DND-41 (cell line): ENCODE results near the gene TRIL.

Source experiments
- ATAC-seq: fragments of 200-7000 bp; cut with Tn5 transposase; 3 replicates; pipeline ENCODE4 v1.9.1; 2021; ENCODE audit warnings: low read depth; ENCODE audit not compliant: insufficient read depth
- DNase-seq: peaks from one replicate; pipeline ENCODE4 v3.0.0-alpha.2; 2020
- H2AFZ ChIP-seq: 2 replicates; pipeline ENCODE4 v1.6.0; 2012; ENCODE audit warnings: low read depth, low read length
- H3K27ac ChIP-seq: 2 replicates; pipeline ENCODE4 v1.5.1; 2012; ENCODE audit warnings: low read length, inconsistent platforms
- H3K27me3 ChIP-seq: fragments of 200-600 bp; sonication (generic); 2 replicates; pipeline ENCODE4 v1.6.0; 2012; ENCODE audit warnings: low read length, mild to moderate bottlenecking, inconsistent platforms; ENCODE audit not compliant: insufficient read depth, poor library complexity
- H3K36me3 ChIP-seq: 2 replicates; pipeline ENCODE4 v1.5.1; 2012; ENCODE audit warnings: low read length, inconsistent platforms; ENCODE audit not compliant: insufficient read depth
- H3K4me1 ChIP-seq: 2 replicates; pipeline ENCODE4 v1.5.1; 2012; ENCODE audit warnings: mild to moderate bottlenecking, low read length; ENCODE audit not compliant: insufficient read depth
- H3K4me2 ChIP-seq: 2 replicates; pipeline ENCODE4 v1.6.0; 2012; ENCODE audit warnings: mild to moderate bottlenecking, moderate library complexity, low read length, inconsistent platforms; ENCODE audit not compliant: insufficient read depth
- H3K4me3 ChIP-seq, 2 experiments: fragments of 200-600 bp in 1 of 2; shearing (Covaris generic) in 1 of 2; 2 replicates each; pipeline ENCODE4 v1.5.1; 2012 to 2016; ENCODE audit warnings: inconsistent platforms in 2 of 2, low read length in 2 of 2, mild to moderate bottlenecking in 2 of 2, low read depth in 1 of 2, moderate library complexity in 1 of 2
- H3K79me2 ChIP-seq: 2 replicates; pipeline ENCODE4 v1.6.0; 2012; ENCODE audit warnings: low read length, inconsistent platforms; ENCODE audit not compliant: insufficient read depth
- H3K9ac ChIP-seq: 2 replicates; pipeline ENCODE4 v1.6.0; 2012; ENCODE audit warnings: low read depth, mild to moderate bottlenecking, inconsistent platforms, low read length, moderate library complexity
- H3K9me3 ChIP-seq: 2 replicates; pipeline ENCODE4 v1.5.1; 2012; ENCODE audit warnings: low read length, moderate library complexity, mild to moderate bottlenecking, inconsistent platforms; ENCODE audit not compliant: insufficient read depth, severe bottlenecking
- H4K20me1 ChIP-seq: 2 replicates; pipeline ENCODE4 v1.6.0; 2012; ENCODE audit warnings: low read length; ENCODE audit not compliant: insufficient read depth
- EZH2 ChIP-seq: IDR thresholded peaks from 3 replicates; pipeline ENCODE4 v1.6.1; 2012; ENCODE audit warnings: borderline replicate concordance, low read depth, mild to moderate bottlenecking, moderate library complexity, low read length, inconsistent platforms; ENCODE audit not compliant: severe bottlenecking
- TF ChIP-seq, protein P1 (sequence below): IDR thresholded peaks from 2 replicates; pipeline ENCODE4 v1.5.1; 2012; ENCODE audit warnings: borderline replicate concordance, low read length, moderate library complexity, mild to moderate bottlenecking; ENCODE audit not compliant: poor library complexity, severe bottlenecking; ENCODE audit errors: extremely low read depth

The TRIL gene

DNA sequence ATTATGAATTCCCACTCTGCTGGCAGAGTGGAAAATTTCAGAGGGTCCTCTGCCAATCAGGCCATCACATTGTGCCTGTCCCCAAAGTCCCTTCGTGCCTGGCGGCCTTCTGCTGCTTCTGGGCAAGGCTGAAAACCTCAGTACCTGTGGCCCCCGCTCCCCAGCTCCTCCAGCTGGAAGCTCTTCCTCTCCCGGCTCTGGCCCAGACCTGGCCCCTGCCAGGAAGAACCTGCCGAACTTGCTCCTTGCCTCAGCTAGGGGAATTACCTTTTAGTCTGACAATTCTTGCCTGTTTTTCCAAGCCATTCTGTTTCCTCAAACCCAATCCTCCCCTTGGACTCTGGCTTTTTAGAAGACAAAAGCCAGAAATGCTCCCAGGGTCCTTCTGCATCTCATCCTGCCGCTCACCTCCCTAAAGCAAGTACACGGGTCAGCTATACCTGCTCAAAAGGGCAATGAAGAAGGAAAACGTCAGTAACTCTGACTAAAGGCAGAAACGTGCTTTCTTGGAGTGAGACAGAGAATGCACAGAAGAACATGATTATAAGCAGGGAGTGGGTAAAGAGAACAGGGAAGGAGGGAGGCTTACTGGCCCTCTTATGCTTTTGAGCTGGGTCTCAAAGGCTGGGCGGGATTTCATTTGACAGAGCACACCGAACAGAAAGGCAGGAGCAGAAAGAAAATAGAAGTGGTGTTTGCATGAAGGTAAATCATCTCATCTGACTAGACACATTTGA is 28.1 kb upstream of the TRIL start:
- H3K4me1 ChIP-seq, result no peaks in the 10 kb centered on the region
- H3K4me2 ChIP-seq, result no peak overlapping the region
- no peak overlapping the region for H3K9ac ChIP-seq
- no peaks in the 10 kb centered on the region for H3K36me3 ChIP-seq
- no peak for ATAC-seq
- no peaks in the 10 kb centered on the region for H3K9me3 ChIP-seq
- H3K79me2 ChIP-seq, result no peaks in the 10 kb centered on the region
- H3K27ac ChIP-seq, result no peak overlapping the region
- no peak overlapping the region for H3K4me3 ChIP-seq
- TF ChIP-seq EZH2, result no peak
- TF ChIP-seq, protein P1, sequence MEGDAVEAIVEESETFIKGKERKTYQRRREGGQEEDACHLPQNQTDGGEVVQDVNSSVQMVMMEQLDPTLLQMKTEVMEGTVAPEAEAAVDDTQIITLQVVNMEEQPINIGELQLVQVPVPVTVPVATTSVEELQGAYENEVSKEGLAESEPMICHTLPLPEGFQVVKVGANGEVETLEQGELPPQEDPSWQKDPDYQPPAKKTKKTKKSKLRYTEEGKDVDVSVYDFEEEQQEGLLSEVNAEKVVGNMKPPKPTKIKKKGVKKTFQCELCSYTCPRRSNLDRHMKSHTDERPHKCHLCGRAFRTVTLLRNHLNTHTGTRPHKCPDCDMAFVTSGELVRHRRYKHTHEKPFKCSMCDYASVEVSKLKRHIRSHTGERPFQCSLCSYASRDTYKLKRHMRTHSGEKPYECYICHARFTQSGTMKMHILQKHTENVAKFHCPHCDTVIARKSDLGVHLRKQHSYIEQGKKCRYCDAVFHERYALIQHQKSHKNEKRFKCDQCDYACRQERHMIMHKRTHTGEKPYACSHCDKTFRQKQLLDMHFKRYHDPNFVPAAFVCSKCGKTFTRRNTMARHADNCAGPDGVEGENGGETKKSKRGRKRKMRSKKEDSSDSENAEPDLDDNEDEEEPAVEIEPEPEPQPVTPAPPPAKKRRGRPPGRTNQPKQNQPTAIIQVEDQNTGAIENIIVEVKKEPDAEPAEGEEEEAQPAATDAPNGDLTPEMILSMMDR, result no peak
- DNase-seq, result no peak
- no peak overlapping the region for H2AFZ ChIP-seq
- no peaks in the 10 kb centered on the region for H3K27me3 ChIP-seq
- no peaks in the 10 kb centered on the region for H4K20me1 ChIP-seq

DNA sequence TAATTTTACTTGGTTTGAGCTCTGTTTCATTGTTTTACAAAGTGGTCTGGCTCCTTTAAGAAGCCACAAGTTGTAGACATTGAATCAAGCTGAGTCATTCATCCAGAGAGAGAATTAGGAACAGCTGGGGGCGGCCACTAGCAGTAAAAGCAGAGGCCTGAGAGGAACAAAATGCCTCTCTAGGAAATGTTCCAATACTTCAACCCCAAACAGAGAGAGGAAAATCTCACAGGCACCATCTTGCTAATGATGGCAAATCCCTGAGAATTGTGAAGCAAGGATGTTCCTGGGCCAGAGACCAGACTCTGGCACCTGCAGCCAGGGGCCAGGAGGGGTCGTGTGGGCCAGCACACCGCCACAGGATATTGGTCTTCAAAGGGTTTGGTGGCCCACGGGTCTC is 26.5 kb upstream of the TRIL start:
- ATAC-seq (peak; percentile 37; the same call in 1 of the 3 replicates), DNase-seq (no peak)
- no peak overlapping the region for H3K4me3 ChIP-seq
- no peaks in the 10 kb centered on the region for H3K79me2 ChIP-seq
- H3K4me1 ChIP-seq, result no peaks in the 10 kb centered on the region
- no peak overlapping the region for H3K4me2 ChIP-seq
- no peak overlapping the region for H3K9ac ChIP-seq
- no peaks in the 10 kb centered on the region for H3K36me3 ChIP-seq
- H2AFZ ChIP-seq, result no peak overlapping the region
- no peaks in the 10 kb centered on the region for H3K27me3 ChIP-seq
- no peaks in the 10 kb centered on the region for H4K20me1 ChIP-seq
- TF ChIP-seq, protein P1, result no peak
- TF ChIP-seq EZH2, result no peak
- no peak overlapping the region for H3K27ac ChIP-seq
- no peaks in the 10 kb centered on the region for H3K9me3 ChIP-seq

DNA sequence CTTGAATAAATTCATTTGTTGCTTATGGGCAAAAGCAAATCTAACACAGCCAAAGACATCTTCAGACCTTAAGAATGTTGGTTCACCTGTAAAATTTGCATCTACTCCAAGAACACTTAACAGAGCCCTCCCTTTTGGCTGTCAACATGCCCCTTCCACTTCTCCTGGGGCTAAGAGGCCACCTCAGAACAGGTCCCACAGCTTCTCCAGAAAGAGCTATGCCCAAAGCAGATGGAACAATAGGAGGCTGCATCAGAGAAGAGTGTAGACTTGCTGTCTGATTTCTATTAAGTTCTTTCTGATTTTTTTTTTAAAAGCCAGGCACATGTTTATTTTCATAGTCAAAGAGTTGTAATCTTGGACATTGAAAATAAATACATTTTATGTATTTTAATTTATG is 26.1 kb upstream of the TRIL start:
- H3K27ac ChIP-seq, result no peak overlapping the region
- H3K9me3 ChIP-seq, result no peaks in the 10 kb centered on the region
- no peak for TF ChIP-seq EZH2
- TF ChIP-seq, protein P1, result no peak
- H3K79me2 ChIP-seq, result no peaks in the 10 kb centered on the region
- H3K4me1 ChIP-seq, result no peaks in the 10 kb centered on the region
- no peak overlapping the region for H3K4me2 ChIP-seq
- ATAC-seq (no peak), DNase-seq (no peak)
- H3K36me3 ChIP-seq, result no peaks in the 10 kb centered on the region
- no peaks in the 10 kb centered on the region for H4K20me1 ChIP-seq
- H2AFZ ChIP-seq, result no peak overlapping the region
- H3K4me3 ChIP-seq, result no peak overlapping the region
- H3K27me3 ChIP-seq, result no peaks in the 10 kb centered on the region
- no peak overlapping the region for H3K9ac ChIP-seq
